DMS153 treated with DMSO at 0.1 percent for 48 hours (cell line): ENCODE measurements around the gene POC1B.

ENCODE experiments used
- DNase-seq: peaks from one replicate; lab custom pipeline; 2025; ENCODE audit not compliant: unreplicated experiment; lab: John Stamatoyannopoulos, UW

The POC1B gene

GRCh38 chr12:89539426-89540223 is 13.8 kb upstream of the POC1B start:
- DNase-seq, result no peak

- DNase-seq, result no peak
These were observed 13.1 kb upstream of the POC1B start for GRCh38 chr12:89538897-89539296.

DNA sequence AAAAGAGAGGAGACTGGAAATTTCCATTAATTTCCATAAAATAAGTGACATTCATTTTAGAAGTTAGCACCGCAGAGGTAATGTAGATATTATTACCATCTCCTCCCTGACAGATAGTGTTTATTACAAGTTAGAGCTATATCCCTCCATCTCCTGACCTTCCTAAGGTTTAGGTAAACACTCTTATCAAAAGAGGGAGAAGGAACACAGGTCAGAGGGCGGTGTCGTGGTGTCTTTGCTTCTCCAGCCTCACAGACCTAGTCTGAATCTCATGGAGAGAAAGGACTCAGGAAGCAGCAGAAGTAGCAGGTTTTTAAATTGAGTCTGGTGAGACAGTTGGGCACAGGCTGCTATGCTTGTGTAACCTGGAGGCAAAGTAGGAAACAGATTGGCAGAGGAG is 11.5 kb upstream of the POC1B start:
- no peak for DNase-seq

DNA sequence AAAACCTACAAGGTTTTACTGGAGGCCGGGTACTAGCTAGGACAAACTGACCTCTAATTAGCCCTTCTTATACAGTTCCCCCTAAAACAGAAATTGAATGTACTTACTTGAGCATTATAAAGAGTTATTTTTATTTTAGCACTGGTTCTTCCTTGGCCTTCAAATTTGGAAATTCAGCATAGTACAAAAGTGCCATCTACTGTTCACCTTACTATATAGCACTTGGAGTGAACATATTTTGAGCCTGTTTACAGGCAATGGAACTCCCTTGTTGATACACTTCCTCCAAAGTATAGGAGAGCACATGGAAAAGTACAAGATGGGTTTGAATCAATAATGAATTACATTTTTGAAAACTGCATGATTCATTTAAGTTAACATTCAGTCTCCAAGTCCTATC is 3.9 kb upstream of the POC1B start:
- DNase-seq, result peak; percentile 52

GRCh38 chr12:89528434-89528833 is 2.6 kb upstream of the POC1B start:
- DNase-seq, result no peak

GRCh38 chr12:89525305-89525823 is 483 bp downstream of the POC1B start:
- no peak for DNase-seq

DNA sequence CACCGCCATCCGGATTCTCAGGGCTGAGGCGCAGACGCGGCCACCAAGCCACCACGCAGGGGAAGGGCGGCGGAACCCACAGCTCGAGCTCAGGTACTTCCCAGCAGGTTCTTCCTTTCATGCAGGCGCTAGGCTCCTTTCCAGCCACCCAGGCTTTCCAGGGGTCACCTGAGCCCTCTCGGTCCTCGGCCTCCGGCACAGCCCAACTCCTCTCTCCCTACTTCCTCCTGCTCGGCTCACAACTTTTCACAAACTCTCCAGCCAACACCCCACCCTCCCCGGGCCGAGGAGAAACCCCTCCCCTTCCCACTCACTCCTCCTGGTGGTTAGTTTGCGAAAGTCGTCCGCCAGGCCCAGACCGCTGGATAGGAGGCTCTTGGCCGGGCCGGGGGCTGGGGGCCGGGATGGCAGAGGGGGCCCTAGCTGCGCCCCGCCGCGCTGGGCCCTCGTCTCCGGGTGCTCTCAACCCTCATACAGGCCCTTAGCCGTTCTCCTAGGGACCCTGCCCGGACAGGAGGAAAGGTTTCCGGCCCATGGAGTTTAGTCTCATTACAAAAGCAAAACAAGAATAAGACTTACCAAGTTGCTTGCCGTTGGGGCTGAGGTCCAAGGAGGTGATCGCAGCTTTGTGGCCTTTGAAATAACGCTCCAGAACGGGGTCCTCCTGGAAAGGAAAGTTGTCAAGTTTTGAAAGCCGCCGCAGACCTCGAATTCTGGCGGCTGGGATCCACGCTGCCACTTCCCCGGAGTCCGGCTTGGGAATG is 1.1 kb downstream of the POC1B start, which contains the start of gene GALNT4:
GALNT4 (minus strand) TSS at position 256 of the 764 bp plus-strand sequence; CDS start at position 9, 247 bp downstream.
- DNase-seq, result peak; percentile 40

GRCh38 chr12:89523843-89524540 is 1.9 kb downstream of the POC1B start:
- DNase-seq, result no peak

- DNase-seq, result no peak
These were observed 2.5 kb downstream of the POC1B start for GRCh38 chr12:89523393-89523792.

DNA sequence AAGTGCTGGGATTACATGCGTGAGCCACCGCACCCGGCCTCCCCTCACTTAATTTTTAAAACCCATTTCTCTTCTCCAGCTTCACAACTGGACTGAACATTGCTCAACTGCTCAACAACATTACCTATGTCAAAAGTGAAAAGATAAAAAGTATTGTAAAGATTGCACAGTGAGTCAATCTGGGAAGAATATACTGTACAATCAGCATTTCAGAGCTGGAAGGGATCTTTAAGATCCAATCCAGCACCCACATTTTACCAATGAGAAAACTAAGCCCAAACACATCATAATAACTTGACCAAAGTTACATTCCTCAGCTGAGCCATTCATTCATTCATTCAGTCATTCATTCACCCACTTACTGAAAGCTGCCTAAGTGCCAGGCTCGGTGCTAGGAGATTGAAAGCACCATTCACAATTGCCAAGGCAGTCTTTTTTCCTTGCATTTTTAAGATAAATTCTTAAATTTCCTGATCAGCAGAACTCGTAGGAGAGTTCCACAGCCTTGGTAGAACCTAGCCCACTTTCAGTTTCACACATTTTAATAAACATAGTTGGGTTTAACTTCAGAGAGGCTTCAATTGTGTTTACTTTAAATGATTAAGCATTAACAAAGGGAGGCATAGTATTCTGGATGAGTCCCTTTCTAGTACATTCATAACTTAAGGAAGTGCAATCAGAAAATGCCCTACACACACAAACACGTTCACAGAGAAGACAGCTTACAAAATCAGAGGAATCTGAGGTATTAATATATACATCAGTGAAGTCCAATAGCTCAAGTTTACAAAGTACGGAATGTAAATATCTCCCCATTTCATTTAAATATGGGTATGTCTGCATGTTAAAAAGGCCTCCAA is 4.3 kb downstream of the POC1B start:
- DNase-seq, result no peak

GRCh38 chr12:89517720-89518119 is 8.1 kb downstream of the POC1B start:
- DNase-seq, result no peak

GRCh38 chr12:89516633-89517032 is 9.2 kb downstream of the POC1B start:
- no peak for DNase-seq

GRCh38 chr12:89514751-89515150 is 11.1 kb downstream of the POC1B start:
- DNase-seq, result no peak

DNA sequence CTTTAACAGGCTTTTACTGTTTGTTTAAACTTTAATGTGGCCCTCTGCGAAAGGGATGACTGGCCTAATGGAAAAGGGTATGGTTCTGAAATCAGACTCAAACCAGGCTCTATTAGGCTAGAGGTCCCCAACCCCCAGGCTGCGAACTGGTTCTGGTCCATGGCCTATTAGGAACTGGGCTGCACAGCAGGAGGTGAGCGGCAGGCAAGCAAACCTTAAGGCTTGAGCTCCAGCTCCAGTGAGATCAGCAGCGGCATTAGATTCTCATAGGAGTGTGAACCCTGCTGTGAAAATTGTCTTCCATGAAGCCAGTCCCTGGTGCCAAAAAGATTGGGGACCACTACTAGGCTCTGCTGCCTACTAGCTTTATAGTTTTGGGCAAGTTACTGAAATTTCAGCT is 12.3 kb downstream of the POC1B start:
- DNase-seq, result no peak

DNA sequence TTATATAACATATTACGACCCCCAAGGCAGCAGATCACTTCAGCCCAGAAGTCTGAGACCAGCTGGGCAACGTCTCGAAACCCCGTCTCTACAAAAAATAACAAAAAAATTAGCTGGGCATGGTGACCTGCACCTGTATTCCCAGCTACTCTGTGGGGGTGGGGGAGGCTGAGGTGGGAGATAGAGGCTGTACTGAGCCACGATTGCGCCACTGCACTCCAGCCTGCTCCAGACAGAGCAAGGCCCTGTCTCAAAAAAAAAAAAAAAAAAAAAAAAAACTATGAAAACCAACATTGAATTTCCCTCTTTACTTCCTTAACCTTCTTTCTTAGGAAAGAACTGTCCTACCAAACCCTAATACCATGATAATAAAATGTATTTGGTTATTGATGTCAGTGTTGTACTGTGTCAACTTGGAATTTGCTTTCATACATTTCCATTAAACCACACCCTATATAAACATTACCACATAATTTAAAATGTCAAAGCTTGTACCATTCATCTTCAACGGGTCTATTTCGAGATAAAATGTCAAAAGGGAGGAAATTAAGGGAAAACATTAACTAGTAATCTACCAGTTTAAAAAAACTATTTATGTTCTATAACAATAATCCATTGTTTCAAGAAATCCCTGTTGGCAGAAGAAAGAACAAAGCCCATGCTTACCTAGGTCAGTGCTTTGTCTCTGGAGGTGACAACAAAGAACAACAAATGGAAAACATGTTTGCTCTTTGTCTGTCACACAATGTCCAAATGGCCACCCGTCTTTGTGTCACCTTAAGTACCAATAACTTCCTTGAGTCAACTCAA is 18.6 kb downstream of the POC1B start:
- no peak for DNase-seq

GRCh38 chr12:89506050-89506449 is 19.8 kb downstream of the POC1B start:
- DNase-seq, result no peak

DNA sequence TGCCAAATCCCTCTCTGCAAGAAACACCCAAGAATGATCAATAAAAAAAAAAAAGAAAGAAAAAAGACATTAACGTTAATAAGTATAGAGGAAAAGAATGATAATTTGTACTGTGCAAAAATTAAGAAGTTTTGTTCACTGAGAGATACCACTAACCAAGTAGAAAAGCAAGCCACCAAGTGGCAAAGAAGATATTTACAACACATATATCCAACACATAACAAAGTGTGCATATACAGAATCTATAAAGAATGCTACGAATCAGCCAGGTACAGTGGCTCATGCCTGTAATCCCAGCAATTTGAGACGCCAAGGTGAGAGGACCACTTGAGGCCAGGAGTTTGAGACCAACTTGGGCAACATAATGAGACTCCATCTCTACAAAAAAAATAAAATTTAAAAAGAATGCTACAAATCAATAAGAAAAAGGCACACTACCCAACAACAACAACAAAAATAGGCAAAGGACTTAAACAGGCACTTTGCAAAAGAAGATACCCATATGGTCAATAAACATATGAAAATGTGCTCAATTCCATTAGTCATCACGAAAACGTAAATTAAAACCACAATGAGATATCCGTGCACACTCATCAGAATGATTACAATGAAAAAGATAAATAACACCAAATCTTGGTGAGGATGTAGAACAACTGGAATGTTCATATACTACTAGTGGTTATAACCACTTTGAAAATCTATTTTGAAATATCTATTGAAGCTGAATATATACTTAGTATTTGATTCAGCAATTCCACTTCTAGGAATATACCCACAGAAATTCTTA is 21.1 kb downstream of the POC1B start:
- no peak for DNase-seq

DNA sequence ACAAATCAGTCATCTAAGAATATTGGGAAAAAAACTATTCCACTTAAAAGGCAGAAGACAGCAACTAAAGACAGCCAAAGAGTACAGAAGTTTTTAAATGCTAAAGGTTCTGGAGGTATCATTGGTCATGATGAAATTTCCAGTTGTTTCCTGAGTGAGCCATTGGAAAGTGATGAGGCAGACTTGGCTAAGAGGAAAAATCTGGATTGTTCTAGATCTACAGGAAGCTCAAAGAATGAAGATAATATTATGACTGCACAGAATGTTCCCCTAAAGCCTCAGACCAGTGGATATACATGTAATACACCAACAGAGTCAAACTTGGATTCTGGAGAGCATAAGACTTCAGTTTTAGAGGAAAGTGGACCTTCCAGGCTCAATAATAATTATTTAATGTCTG is 24.1 kb downstream of the POC1B start:
- no peak for DNase-seq

DNA sequence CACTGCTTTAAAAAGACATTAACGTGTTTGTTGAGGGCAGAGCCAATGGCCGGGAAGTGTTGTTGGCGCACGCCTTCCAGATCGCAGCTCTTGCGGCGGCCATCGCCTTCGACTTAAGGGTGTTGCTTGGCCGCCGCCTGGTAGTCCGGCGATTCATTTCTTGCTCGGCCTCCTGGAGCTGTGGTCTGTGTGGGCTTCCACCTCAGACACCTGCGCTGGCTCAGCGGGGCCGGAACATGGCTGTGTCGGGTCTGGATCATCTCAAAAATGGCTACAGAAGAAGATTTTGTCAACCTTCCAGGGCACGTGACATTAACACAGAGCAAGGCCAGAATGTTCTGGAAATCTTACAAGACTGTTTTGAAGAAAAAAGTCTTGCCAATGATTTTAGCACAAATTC is 26.0 kb downstream of the POC1B start:
- no peak for DNase-seq
